ENCODE results near the gene LRRC75B.

Gene LRRC75B

DNA sequence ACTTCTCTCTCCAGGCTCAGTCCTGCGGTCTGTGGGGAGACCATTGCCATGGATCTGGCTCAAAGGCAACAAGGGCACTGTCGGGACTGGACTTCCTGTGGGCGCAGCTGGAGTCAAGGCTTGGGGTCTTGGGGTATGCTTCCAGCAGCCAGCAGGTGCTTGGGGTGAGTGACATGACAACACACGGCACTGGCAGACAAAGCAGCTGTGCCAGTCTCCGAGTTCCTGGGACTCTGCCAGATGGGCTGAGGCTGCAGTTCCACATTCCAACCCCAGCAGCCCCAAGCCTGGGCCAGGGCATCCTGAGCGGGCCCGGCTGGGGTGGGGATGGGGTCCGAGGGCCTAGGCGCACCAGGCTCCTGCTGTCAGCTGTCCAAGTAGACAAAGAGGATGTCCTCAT is 50.2 kb downstream of the LRRC75B start:
- H3K4me3 ChIP-seq (ENCODE audit: low read depth, low read length), result no peak overlapping the region
- no peak for DNase-seq (ENCODE audit: low read depth)
- TF ChIP-seq, protein P1, sequence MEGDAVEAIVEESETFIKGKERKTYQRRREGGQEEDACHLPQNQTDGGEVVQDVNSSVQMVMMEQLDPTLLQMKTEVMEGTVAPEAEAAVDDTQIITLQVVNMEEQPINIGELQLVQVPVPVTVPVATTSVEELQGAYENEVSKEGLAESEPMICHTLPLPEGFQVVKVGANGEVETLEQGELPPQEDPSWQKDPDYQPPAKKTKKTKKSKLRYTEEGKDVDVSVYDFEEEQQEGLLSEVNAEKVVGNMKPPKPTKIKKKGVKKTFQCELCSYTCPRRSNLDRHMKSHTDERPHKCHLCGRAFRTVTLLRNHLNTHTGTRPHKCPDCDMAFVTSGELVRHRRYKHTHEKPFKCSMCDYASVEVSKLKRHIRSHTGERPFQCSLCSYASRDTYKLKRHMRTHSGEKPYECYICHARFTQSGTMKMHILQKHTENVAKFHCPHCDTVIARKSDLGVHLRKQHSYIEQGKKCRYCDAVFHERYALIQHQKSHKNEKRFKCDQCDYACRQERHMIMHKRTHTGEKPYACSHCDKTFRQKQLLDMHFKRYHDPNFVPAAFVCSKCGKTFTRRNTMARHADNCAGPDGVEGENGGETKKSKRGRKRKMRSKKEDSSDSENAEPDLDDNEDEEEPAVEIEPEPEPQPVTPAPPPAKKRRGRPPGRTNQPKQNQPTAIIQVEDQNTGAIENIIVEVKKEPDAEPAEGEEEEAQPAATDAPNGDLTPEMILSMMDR (IDR thresholded peaks at IDR 0.05; ENCODE audit: low read depth, low read length), result no peak
- TF ChIP-seq, protein P2, sequence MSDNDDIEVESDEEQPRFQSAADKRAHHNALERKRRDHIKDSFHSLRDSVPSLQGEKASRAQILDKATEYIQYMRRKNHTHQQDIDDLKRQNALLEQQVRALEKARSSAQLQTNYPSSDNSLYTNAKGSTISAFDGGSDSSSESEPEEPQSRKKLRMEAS (IDR thresholded peaks at IDR 0.05; ENCODE audit: low read depth, low read length), result no peak
- TF ChIP-seq MYC (IDR thresholded peaks at IDR 0.05; ENCODE audit: low read depth, low read length) (no peak), POLR2A (IDR thresholded peaks at IDR 0.05; ENCODE audit: extremely low read depth, insufficient read length) (no peak)

DNA sequence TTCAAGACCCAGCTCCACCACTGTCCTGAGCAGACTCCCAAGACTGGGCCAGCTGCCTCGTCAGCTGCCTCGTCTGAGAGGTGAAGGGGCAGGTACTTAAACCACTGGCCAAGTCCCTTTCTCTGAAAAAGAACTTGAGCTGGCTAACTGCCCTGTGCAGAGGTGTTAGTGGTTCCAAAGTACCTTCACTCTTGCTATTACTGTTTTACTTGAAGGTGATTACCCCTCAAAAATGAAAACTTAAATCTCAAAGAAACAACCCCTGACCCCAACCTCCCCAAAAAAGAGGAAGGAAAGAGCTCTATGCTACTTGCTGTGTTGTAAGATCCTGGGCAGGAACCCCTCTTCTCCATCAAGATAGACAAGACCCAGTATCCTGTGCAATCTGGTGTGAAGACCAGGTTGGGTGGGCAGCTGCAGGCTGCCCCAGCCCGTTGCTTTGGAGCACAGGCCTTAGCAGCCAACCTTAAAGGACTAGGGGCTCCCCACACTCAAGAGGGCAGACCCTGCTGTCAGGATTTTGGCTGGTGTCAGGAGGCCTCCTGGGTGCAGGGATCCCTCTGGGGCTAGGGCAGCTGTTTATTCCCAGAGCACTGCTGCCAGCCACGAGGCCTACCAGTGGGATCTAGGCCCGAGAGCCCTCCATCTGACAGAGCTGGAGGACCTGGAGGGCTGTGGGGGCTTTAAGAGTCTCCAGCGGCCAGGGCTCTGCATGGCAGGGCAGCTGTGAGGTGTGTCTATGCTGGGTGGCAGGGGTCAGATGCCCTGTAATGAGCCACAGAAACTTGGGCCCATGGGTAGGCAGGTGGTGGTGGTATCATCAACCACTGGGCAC is 51.0 kb downstream of the LRRC75B start:
- TF ChIP-seq MYC (IDR thresholded peaks at IDR 0.05; ENCODE audit: low read depth, low read length) (no peak), POLR2A (IDR thresholded peaks at IDR 0.05; ENCODE audit: extremely low read depth, insufficient read length) (no peak)
- TF ChIP-seq, protein P2 (IDR thresholded peaks at IDR 0.05; ENCODE audit: low read depth, low read length), result no peak
- TF ChIP-seq, protein P1 (IDR thresholded peaks at IDR 0.05; ENCODE audit: low read depth, low read length), result no peak
- H3K4me3 ChIP-seq (ENCODE audit: low read depth, low read length), result no peak overlapping the region
- peak; percentile 55 for DNase-seq (ENCODE audit: low read depth)

- no peak for TF ChIP-seq POLR2A (IDR thresholded peaks at IDR 0.05; ENCODE audit: extremely low read depth, insufficient read length)
- TF ChIP-seq MYC (IDR thresholded peaks at IDR 0.05; ENCODE audit: low read depth, low read length), result no peak
- no peak overlapping the region for H3K4me3 ChIP-seq (ENCODE audit: low read depth, low read length)
- no peak for DNase-seq (ENCODE audit: low read depth)
These were observed 52.4 kb downstream of the LRRC75B start for GRCh38 chr22:24540470-24540869.

DNA sequence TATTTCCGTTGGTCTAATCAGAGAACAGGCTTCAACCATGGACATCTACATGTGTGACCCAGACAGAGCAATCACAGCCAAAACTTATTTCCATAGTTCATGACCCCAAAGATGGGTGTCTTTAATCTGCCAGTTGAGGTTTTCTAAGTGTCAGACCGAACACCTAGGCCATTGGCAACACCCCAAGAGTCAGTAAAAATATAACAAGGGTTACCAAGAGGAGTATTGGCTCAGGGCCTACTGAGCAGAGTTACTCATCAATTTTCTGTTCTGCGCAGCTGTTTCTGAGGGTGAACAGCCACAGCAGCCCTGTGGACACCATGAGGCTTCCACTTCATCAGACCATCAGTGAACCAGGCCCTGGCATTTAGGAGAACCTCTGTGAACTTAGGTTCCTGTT is 56.8 kb downstream of the LRRC75B start:
- no peak for TF ChIP-seq POLR2A (IDR thresholded peaks at IDR 0.05; ENCODE audit: extremely low read depth, insufficient read length)
- TF ChIP-seq, protein P1 (IDR thresholded peaks at IDR 0.05; ENCODE audit: low read depth, low read length), result no peak
- TF ChIP-seq MYC (IDR thresholded peaks at IDR 0.05; ENCODE audit: low read depth, low read length), result no peak
- TF ChIP-seq, protein P2 (IDR thresholded peaks at IDR 0.05; ENCODE audit: low read depth, low read length), result no peak
- no peak overlapping the region for H3K4me3 ChIP-seq (ENCODE audit: low read depth, low read length)
- no peak for DNase-seq (ENCODE audit: low read depth)
